Mesendoderm (in vitro differentiated cells): ENCODE measurements around the gene PCSK2.

Source experiments
- DNase-seq: peaks from one replicate; pipeline ENCODE4 v3.0.0; 2013
- H2AK5ac ChIP-seq: 2 replicates; pipeline ENCODE4 v1.6.1; 2013; ENCODE audit warnings: low read length, inconsistent platforms
- H2BK120ac ChIP-seq: 2 replicates; pipeline ENCODE4 v1.6.1; 2013; ENCODE audit warnings: low read depth, mild to moderate bottlenecking, low read length, moderate library complexity, mixed read lengths
- H2BK15ac ChIP-seq: replicated peaks from 2 replicates; pipeline ENCODE4 v1.6.1; 2013; ENCODE audit warnings: low read depth, mild to moderate bottlenecking, moderate library complexity
- H2BK5ac ChIP-seq: 2 replicates; pipeline ENCODE4 v1.6.1; 2013; ENCODE audit warnings: low read length, inconsistent platforms
- H3K18ac ChIP-seq: 2 replicates; pipeline ENCODE4 v1.6.1; 2013; ENCODE audit warnings: mild to moderate bottlenecking, low read length, mixed read lengths
- H3K23ac ChIP-seq: one replicate; pipeline ENCODE4 v1.6.1; 2013; ENCODE audit warnings: low read length
- H3K27ac ChIP-seq: 2 replicates; pipeline ENCODE4 v1.5.1; 2013; ENCODE audit warnings: low read depth, mild to moderate bottlenecking, inconsistent platforms, low read length, moderate library complexity
- H3K27me3 ChIP-seq: 2 replicates; pipeline ENCODE4 v1.6.1; 2013; ENCODE audit warnings: low read length, control low read depth, mild to moderate bottlenecking, inconsistent platforms; ENCODE audit not compliant: insufficient read depth, poor library complexity
- H3K36me3 ChIP-seq: 2 replicates; pipeline ENCODE4 v1.6.1; 2013; ENCODE audit warnings: low read length, inconsistent platforms; ENCODE audit not compliant: control insufficient read depth, insufficient read depth
- H3K4ac ChIP-seq: one replicate; pipeline ENCODE4 v1.6.1; 2013; ENCODE audit warnings: low read depth, mild to moderate bottlenecking, low read length, moderate library complexity
- H3K4me1 ChIP-seq: 2 replicates; pipeline ENCODE4 v1.6.1; 2013; ENCODE audit warnings: low read depth, low read length, inconsistent platforms; ENCODE audit not compliant: control insufficient read depth
- H3K4me2 ChIP-seq: 2 replicates; pipeline ENCODE4 v1.6.1; 2013; ENCODE audit warnings: low read length
- H3K4me3 ChIP-seq: 2 replicates; pipeline ENCODE4 v1.5.1; 2013; ENCODE audit warnings: mild to moderate bottlenecking, low read length
- H3K56ac ChIP-seq: one replicate; pipeline ENCODE4 v1.6.1; 2013; ENCODE audit warnings: low read length
- H3K79me1 ChIP-seq: 2 replicates; pipeline ENCODE4 v1.6.1; 2013; ENCODE audit warnings: low read length, inconsistent platforms
- H3K79me2 ChIP-seq: 2 replicates; pipeline ENCODE4 v1.6.1; 2013; ENCODE audit warnings: mild to moderate bottlenecking, low read length; ENCODE audit not compliant: control insufficient read depth, insufficient read depth
- H3K9ac ChIP-seq: 2 replicates; pipeline ENCODE4 v1.6.1; 2013; ENCODE audit warnings: low read length, inconsistent platforms
- H4K5ac ChIP-seq: one replicate; pipeline ENCODE4 v1.6.1; 2013; ENCODE audit warnings: low read length
- H4K8ac ChIP-seq: one replicate; pipeline ENCODE4 v1.6.1; 2013; ENCODE audit warnings: low read depth, mild to moderate bottlenecking, control low read depth, low read length, moderate library complexity
- WGBS: extraction: QIAGEN DNeasy Blood & Tissue Kit; methylation state at CpG from one replicate; pipeline ENCODE4 v1.1.7; 2013; ENCODE audit warnings: low lambda C conversion rate, missing lambda C conversion rate; ENCODE audit not compliant: insufficient coverage; ENCODE audit errors: extremely low coverage; 5-methylcytosine and 5-hydroxymethylcytosine counted together

PCSK2 gene

GRCh38 chr20:17490501-17490900 is 263.7 kb downstream of the PCSK2 start:
- H3K4me1 ChIP-seq, result no peaks in the 10 kb centered on the region
- no peak overlapping the region for H3K4me3 ChIP-seq
- no peaks in the 10 kb centered on the region for H3K79me1 ChIP-seq
- no peak overlapping the region for H2BK120ac ChIP-seq
- no peaks in the 10 kb centered on the region for H3K79me2 ChIP-seq
- H3K36me3 ChIP-seq, result no peaks in the 10 kb centered on the region
- no peak for DNase-seq
- no peak overlapping the region for H2BK15ac ChIP-seq
- no CpG with 5 or more reads among the region's 7 CpGs for WGBS
- H3K56ac ChIP-seq, result no peak overlapping the region
- H3K27me3 ChIP-seq, result no peaks in the 10 kb centered on the region
- no peak overlapping the region for H4K8ac ChIP-seq
- H4K5ac ChIP-seq, result no peak overlapping the region
- no peak overlapping the region for H3K18ac ChIP-seq
- H3K23ac ChIP-seq, result no peak overlapping the region
- no peak overlapping the region for H2BK5ac ChIP-seq
- H3K9ac ChIP-seq, result no peak overlapping the region
- H3K4ac ChIP-seq, result no peak overlapping the region
- no peak overlapping the region for H2AK5ac ChIP-seq
- no peak overlapping the region for H3K27ac ChIP-seq
- H3K4me2 ChIP-seq, result no peak overlapping the region

- WGBS, result no CpG with 5 or more reads among the region's 11 CpGs
- Histone ChIP-seq H3K36me3 (no peaks in the 10 kb centered on the region), H3K27ac (no peak overlapping the region), H3K4ac (no peak overlapping the region), H3K4me1 (no peaks in the 10 kb centered on the region), H4K5ac (no peak overlapping the region), H3K23ac (no peak overlapping the region), H3K79me2 (no peaks in the 10 kb centered on the region), H2BK5ac (no peak overlapping the region), H3K18ac (no peak overlapping the region), H4K8ac (no peak overlapping the region), H3K4me2 (no peak overlapping the region), H3K9ac (no peak overlapping the region), H3K4me3 (no peak overlapping the region), H2AK5ac (no peak overlapping the region), H2BK15ac (no peak overlapping the region), H3K27me3 (no peaks in the 10 kb centered on the region), H3K56ac (no peak overlapping the region), H3K79me1 (no peaks in the 10 kb centered on the region), H2BK120ac (no peak overlapping the region)
- no peak for DNase-seq
These were observed 264.2 kb downstream of the PCSK2 start for GRCh38 chr20:17491041-17491440.

- no CpG with 5 or more reads among the region's 4 CpGs for WGBS
- Histone ChIP-seq H4K8ac (no peak overlapping the region), H3K27me3 (no peaks in the 10 kb centered on the region), H3K4me3 (no peak overlapping the region), H3K4me2 (no peak overlapping the region), H3K4ac (no peak overlapping the region), H3K36me3 (no peaks in the 10 kb centered on the region), H3K27ac (no peak overlapping the region), H3K9ac (no peak overlapping the region), H3K18ac (no peak overlapping the region), H4K5ac (no peak overlapping the region), H3K79me2 (no peaks in the 10 kb centered on the region), H3K79me1 (no peaks in the 10 kb centered on the region), H2BK5ac (no peak overlapping the region), H2BK120ac (no peak overlapping the region), H2BK15ac (no peak overlapping the region), H3K23ac (no peak overlapping the region), H3K4me1 (no peaks in the 10 kb centered on the region), H3K56ac (no peak overlapping the region), H2AK5ac (no peak overlapping the region)
- no peak for DNase-seq
These were observed 264.6 kb downstream of the PCSK2 start for GRCh38 chr20:17491488-17491887.

- no CpG with 5 or more reads among the region's 2 CpGs for WGBS
- H3K79me2 ChIP-seq, result no peaks in the 10 kb centered on the region
- no peak for DNase-seq
These were observed 266.3 kb downstream of the PCSK2 start for GRCh38 chr20:17493173-17493572.

DNA sequence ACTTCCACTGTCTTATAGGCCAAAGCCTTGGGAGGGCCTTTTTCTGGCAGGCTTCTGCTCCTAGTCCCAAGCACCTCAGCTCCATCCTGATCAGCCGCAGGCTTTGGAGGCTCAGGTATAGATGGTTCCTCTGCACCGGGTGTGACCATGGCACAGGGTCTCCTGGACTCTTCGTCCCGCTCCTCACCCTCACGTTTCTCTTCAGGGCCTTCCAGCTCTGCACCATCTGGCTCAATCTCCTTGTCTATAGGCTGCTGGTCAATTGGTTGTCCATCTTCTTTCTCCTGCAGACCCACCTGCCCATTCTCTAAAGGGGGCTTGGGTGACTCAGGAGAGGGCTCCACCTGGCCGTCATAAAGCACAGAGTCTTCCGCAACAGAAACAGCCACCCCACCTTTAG is 267.4 kb downstream of the PCSK2 start:
- no peak overlapping the region for H3K4ac ChIP-seq

More at GRCh38 chr20:17493173-17493572, 266.3 kb downstream of the PCSK2 start:
- H3K4me3 ChIP-seq, result no peak overlapping the region
- H3K56ac ChIP-seq, result no peak overlapping the region
- H3K18ac ChIP-seq, result no peak overlapping the region
- H2AK5ac ChIP-seq, result no peak overlapping the region
- H2BK15ac ChIP-seq, result no peak overlapping the region
- H4K5ac ChIP-seq, result no peak overlapping the region
- no peak overlapping the region for H4K8ac ChIP-seq
- H3K9ac ChIP-seq, result no peak overlapping the region
- no peak overlapping the region for H3K4ac ChIP-seq
- no peaks in the 10 kb centered on the region for H3K27me3 ChIP-seq
- no peak overlapping the region for H2BK5ac ChIP-seq
- no peak overlapping the region for H3K4me2 ChIP-seq
- H3K79me1 ChIP-seq, result no peaks in the 10 kb centered on the region
- H3K4me1 ChIP-seq, result no peaks in the 10 kb centered on the region
- H2BK120ac ChIP-seq, result no peak overlapping the region
- no peak overlapping the region for H3K27ac ChIP-seq
- no peaks in the 10 kb centered on the region for H3K36me3 ChIP-seq
- no peak overlapping the region for H3K23ac ChIP-seq

DNA sequence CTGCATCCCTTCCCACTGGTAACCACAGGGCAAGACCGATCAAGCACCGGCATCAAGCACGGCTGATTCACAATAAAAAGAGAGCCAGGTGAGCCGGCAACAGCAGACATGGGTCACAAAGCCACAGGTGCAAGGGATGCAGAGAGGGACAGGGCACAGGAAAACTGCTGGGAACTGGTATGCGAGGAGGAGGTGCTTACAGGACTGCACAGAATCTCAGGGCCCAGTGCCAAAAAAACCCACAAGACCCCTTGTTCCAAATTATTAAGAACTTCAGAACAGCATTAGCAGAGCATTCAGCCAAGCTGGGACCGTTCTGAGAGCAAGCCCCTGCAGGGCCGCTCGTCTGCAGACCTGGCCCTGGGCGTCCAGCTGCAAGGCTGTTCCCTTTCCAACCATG is 269.0 kb downstream of the PCSK2 start:
- Histone ChIP-seq H3K4me1 (no peaks in the 10 kb centered on the region), H3K23ac (no peak overlapping the region), H3K79me2 (no peaks in the 10 kb centered on the region), H3K27ac (no peak overlapping the region), H3K18ac (no peak overlapping the region), H4K8ac (no peak overlapping the region), H2BK120ac (no peak overlapping the region), H3K79me1 (no peaks in the 10 kb centered on the region), H3K4me3 (no peak overlapping the region), H3K9ac (no peak overlapping the region), H2BK15ac (no peak overlapping the region), H3K4me2 (no peak overlapping the region), H3K56ac (no peak overlapping the region), H2AK5ac (no peak overlapping the region), H2BK5ac (no peak overlapping the region), H3K4ac (no peak overlapping the region), H3K27me3 (no peaks in the 10 kb centered on the region), H3K36me3 (no peaks in the 10 kb centered on the region), H4K5ac (no peak overlapping the region)
- no CpG with 5 or more reads among the region's 9 CpGs for WGBS
- no peak for DNase-seq

More for the DNA sequence above, 267.4 kb downstream of the PCSK2 start:
- Histone ChIP-seq H2AK5ac (no peak overlapping the region), H3K4me3 (no peak overlapping the region), H3K4me1 (no peaks in the 10 kb centered on the region), H4K8ac (no peak overlapping the region), H3K4me2 (no peak overlapping the region), H3K18ac (no peak overlapping the region), H3K79me1 (no peaks in the 10 kb centered on the region), H2BK120ac (no peak overlapping the region), H3K9ac (no peak overlapping the region), H3K56ac (no peak overlapping the region), H2BK15ac (no peak overlapping the region), H3K27ac (no peak overlapping the region), H4K5ac (no peak overlapping the region), H3K79me2 (no peaks in the 10 kb centered on the region), H3K36me3 (no peaks in the 10 kb centered on the region), H2BK5ac (no peak overlapping the region), H3K23ac (no peak overlapping the region), H3K27me3 (no peaks in the 10 kb centered on the region)
- no CpG with 5 or more reads among the region's 7 CpGs for WGBS
- no peak for DNase-seq
